Measurements from ENCODE around the gene OR2V2.
"Not testable (repeated sequence)": the region's sequence is repeated elsewhere in the genome, so short reads cannot be mapped to it uniquely, and the experiment has no call there.

OR2V2 gene

GRCh38 chr5:181114844-181115778, 32.3 kb upstream of the OR2V2 start:
- peak; percentile 42 for DNase-seq (ENCODE audit: low spot score)

DNA sequence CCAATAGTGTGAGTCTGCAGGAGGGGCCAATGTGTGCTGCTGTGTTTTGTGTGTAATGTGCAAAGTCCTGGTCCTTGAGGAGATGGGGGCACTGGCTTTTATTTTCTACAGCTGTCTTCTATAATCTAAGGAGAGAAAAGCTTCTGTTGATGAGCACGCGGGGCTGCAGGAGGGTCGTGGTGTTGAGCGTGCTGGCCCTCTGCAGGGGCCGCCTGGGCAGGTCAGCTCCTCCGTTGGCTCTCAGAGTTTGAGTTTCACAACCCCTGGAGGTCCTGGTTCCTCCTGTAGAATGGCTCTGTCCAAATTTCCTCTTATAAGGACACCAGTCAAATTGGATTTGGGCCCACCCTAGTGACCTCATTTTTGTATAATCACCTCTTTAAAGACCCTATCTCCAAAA, 29.0 kb upstream of the OR2V2 start:
- no peak for DNase-seq (ENCODE audit: low spot score)

- no peak for DNase-seq (ENCODE audit: low spot score)
Observed at GRCh38 chr5:181119105-181119504, 28.3 kb upstream of the OR2V2 start.

DNA sequence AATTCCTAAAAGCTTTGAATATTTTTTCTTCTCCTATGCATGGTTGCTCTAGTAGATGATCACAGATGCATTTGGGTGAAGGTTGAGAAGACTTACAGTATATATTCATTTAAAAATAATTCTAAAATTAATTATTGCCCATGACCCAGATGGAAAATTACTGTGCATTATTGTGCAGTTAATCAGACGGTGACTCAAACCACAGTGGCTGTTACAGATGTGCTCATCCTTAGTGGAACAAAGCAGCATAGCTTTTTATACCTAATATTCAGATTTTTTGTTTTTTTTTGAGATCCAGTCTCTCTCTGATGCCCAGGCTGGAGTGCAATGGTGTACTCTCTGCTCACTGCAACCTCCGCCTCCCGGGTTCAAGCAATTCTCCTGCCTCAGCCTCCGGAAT, 27.1 kb upstream of the OR2V2 start:
- peak; percentile 55 for DNase-seq (ENCODE audit: low spot score)

- DNase-seq (ENCODE audit: low spot score): no peak
Observed at GRCh38 chr5:181120761-181121160, 26.6 kb upstream of the OR2V2 start.

DNA sequence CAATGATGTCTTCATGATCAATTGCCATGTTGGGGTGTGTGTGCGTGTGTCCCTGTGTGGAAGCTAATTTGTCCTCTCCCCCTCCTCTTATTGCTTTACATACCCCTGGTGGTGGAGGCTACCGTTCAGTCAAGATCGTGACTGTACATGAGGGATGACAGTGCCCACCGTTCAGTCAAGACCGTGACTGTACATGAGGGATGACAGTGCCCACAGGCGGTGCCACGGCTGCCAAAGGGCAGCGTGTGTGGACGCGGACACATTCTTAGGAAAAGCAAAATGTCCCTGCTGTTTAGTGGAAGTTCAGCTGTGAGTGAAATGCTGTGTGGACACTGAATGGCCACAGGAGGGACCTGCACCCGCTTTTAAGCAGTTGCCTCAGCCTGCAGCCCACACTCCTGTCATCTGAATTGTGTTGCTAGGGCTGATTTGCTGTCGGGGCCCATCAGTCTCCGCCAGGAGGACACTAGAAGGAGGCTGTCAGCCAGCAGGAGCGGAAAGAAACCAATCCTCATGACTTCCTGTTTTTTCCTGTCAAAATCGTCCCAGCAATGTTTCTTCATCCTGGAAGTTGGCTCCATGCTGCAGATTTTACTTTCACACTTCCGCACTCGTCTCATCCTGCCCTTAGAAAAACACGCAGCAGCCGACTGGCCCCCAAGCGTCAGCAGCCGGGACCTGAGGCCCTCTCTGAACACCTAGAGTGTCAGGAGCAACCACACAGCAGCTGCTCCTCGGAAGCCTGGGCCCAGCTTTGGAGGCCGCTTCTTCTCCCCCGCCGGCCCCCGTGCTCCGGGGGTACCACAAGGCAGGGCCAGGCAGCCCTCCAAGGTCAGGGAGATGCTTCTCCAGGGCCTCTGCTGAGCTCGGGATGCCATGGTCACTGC, 25.5 kb upstream of the OR2V2 start:
- DNase-seq (ENCODE audit: low spot score): peak; percentile 42

DNA sequence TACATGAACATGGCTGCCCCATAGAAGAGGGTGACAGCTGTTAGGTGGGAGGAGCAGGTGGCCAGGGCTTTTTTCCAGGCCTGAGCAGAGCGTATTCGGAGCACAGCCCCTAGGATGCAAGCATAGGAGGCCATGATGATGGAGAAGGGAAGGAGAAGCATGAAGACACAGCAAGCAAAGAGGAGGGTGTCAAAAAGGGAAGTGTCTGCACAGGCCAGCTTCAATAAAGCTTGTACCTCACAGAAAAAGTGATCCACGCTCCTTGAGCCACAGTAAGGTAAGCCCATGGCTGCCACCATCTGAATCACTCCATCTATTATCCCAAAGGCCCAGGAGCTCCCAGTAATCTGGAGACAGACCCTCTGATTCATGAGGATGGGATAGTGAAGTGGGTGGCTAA, 22.9 kb upstream of the OR2V2 start:
- no peak for DNase-seq (ENCODE audit: low spot score)

DNA sequence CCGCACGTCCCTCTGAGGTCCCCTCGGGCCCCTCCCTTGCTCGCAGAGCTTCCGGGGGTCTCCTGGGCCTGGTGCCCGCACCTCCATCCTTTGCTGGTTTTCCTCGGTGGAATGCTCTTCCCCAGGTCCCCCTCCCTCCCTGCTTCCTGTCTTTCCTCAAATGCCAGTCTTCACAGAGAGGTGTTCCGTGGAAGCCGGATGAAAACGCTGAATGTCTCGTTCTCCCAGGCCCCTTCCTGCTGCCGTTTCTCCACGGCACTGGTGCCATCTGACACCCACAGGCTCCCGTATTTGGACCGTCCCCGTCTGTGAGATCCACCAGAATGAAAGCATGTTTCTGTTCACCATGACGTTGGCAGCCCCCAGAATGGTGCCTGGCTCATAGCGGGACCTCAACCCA, 20.5 kb upstream of the OR2V2 start:
- no peak for DNase-seq (ENCODE audit: low spot score)

DNA sequence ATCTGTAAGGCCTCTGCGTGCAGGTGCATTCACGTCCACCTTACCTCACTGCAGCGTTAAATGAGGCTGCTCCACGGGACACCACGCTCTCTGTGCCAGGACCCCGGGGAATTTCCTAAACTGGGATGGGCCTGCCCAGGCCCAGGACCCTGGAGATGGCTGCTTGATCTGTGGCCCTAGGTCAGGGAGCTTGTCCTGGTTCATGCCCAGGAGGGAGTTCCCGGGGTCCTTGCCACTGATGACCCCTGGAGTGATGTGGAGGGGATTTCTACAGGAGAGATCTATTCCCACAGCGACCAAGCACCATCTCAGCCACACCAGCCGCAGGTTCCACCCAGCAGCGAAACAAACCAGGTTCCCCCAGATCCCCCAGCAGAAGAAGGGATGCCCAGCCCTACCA, 19.9 kb upstream of the OR2V2 start:
- no peak for DNase-seq (ENCODE audit: low spot score)

DNA sequence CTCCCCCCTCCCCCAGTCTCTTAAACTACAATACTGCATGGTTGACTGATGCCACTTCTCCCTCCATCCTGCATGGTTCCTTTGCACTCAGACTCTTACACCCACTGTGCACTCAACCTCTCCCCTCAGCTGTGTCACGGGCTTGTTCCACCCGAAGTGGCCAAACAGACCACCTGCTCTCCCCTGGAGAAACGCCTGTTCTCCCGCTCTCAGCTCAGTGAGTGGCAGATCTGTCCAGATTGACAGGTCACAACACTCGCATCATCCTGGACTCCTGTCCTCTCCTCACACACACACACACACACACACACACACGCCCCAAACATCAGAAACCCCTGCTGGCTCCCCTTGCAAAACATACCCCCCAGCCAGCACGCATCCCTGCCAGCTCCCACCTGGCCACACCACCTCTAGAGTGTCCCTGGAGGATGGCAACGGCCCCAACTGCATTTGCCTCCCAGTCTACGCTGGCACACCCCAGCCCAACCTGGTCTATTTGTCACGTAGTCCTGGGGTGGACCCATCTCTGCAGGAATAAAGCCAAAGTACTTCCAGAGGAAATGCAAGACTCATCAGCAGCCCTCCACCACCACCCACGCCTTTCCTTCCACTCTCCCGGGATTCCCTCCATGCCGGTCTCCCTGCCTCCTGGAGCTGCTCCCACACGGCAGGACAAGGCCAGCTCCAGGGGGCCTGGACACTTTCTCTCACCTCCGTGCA, 19.3 kb upstream of the OR2V2 start:
- no peak for DNase-seq (ENCODE audit: low spot score)

DNA sequence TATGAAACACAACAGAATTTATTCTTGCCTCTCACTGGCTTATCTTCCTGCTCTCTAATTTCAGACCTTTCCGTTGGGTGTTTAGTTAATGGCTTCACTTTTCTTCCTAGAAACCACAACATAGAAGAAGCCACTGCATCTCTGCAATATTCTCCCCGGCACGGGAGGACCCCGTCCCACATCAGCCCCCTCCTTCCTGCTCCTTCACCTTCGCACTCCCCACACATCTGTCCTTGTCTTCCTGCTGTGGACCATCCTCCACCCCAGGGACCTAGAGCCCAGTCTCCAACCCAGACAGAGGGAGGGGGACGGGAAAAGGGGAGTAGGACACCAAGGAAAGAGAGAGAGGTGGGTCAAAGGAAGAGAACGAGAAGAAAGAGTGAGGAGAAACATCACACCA, 17.8 kb upstream of the OR2V2 start:
- DNase-seq (ENCODE audit: low spot score): no peak

- not testable (repeated sequence) for DNase-seq (ENCODE audit: low spot score)
Observed at GRCh38 chr5:181130081-181130480, 17.3 kb upstream of the OR2V2 start.

DNA sequence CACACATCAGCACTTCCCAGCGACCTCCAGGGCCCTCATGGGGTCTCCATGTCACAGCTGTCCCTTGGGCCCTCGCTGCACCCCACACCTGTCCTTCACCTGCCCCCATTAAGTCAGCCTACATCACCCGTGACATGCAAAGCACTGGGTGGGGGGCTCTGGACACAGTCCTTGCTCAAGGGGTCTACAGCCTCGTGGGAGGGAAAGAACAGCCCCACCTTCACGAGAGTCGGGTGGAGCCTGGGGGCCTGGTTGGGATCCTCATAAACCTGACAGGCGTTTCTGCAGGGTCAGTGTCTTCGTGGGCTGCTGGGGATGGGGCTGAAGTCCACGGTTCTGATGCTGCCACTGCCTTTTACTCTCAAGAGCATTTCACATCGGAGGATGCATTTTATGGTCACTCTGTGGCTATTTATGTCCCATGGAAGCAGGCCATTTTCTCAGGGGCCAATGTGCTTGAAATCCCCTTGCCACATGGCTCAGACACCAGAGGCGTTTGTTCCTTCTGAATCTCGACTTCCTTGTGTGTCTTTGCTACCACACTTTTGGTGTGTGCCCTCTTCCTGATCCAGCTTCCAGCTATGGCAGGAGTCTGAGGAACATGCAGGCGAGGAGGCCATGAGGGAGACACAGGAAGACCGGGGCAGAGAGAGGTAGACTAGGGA, 16.4 kb upstream of the OR2V2 start, which contains the start of gene OR2V1:
TSS of gene OR2V1 (minus strand) at position 338 of the 665 bp plus-strand sequence. CDS start 5,865 bp downstream, outside the sequence.
- DNase-seq (ENCODE audit: low spot score): no peak

GRCh38 chr5:181131514-181131913, 15.9 kb upstream of the OR2V2 start:
- no peak for DNase-seq (ENCODE audit: low spot score)

DNA sequence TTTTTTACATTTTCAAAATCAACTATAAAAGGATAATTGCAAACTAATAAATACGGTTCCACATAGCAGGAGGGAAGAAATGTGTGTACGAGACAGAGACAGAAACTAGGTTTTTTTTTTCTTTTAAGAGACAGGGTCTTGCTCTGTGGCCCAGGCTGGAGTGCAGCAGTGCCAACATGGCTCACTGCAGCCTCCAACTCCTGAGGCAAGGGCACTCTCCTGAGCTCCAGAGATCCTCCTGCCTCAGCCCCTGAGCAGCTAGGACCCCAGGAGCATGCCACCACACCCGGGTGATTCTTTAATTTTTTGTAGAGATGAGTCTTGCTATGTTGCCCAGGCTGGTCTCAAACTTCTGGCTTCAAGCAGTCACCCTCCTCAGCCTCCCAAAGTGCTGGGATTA, 14.3 kb upstream of the OR2V2 start:
- no peak for DNase-seq (ENCODE audit: low spot score)

- DNase-seq (ENCODE audit: low spot score): peak; percentile 81
Observed at GRCh38 chr5:181133610-181134231, 13.7 kb upstream of the OR2V2 start.

DNA sequence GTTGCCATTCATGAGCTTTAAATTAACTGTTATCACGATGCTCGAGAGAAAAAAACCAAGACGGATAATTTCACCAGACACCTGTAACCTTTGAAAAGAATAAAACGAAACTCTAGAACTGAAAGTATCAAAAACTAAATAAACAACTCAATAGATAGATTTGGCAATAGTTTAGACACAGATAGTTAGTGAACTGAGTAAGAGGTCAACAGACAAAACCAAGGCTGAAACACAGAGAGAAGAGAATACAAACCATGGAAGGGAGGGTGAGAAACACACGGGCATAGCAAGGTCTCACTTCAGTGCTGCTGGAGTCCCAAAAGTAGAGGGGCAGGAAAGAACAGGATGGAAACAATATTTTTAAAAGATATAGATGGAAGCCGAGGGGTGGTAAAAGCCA, 13.1 kb upstream of the OR2V2 start:
- DNase-seq (ENCODE audit: low spot score): no peak

DNA sequence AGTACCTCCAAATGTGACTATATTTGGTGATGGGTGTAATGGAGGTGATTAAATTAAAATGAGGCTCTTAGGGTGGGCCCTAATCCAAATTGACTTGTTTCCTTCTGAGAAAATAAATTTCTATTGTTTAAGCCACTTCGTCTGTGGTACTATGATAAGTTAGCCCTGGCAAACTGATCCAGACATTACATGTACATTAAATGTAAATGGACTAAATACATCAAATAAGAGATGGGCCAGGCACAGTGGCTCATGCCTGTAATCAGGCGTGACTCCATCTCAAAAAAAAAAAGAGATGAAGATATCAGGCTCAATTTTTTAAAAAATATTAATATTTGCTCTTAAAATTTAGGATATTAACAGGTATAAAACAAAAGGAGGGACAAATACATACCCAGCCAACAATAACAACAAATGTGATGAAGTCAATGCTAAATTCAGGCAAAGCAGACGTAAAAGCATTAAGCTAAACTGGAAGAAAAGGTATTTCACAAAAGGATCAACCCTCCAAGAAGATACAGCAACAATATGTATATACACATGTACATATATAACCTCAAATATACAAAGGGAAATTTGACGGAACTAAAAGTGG, 10.9 kb upstream of the OR2V2 start:
- no peak for DNase-seq (ENCODE audit: low spot score)

DNA sequence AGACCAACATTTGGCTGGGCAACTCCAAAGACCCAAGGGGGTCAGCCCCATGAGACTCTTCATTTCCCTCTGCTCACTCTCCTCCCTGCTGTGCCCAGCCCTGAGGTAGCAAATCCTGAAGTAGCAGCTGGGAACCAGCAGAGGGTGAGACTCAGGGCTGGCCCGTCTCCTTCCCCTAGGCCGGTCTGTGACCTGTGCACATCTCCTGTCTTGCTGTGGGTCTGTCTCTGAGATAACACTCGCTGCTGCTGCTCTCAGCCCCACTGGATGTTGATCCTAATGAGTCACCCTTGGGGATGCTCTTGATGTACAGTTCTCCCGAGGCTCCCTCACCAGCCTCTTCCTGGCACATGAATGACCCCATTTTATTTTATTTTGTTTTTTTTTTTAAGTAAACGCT, 9.1 kb upstream of the OR2V2 start:
- no peak for DNase-seq (ENCODE audit: low spot score)

GRCh38 chr5:181140766-181141165, 6.6 kb upstream of the OR2V2 start:
- no peak for DNase-seq (ENCODE audit: low spot score)

DNA sequence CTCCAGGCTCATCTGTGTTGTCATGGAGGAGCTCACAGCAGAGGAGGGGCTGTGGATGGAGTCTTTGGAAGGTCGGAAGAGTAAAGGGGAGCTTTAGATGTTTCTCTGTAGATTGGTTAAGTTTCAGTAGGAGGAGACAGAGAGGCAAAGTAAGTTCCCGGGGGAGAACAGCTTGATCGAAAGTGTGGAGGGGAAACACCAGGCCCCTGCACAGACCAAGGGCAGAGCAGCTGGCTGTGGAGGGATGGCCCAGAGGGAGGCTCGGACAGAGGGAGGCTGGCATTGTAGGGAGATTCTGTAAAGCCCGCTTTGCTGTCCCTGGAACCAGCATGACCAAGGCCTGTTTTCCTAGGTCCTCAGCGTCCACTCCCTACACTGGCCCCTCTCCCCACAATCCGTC, 5.3 kb upstream of the OR2V2 start:
- DNase-seq (ENCODE audit: low spot score): no peak
